NCI-H146 treated with DMSO at 0.1 percent for 48 hours (cell line): ENCODE results near the gene TMEM134.

ENCODE experiments used
- DNase-seq: peaks from one replicate; lab custom pipeline; 2025; ENCODE audit not compliant: unreplicated experiment; lab: John Stamatoyannopoulos, UW

Gene TMEM134

GRCh38 chr11:67500831-67501715, 32.0 kb upstream of the TMEM134 start:
- DNase-seq: no peak

GRCh38 chr11:67500484-67500821, 31.4 kb upstream of the TMEM134 start:
- no peak for DNase-seq

DNA sequence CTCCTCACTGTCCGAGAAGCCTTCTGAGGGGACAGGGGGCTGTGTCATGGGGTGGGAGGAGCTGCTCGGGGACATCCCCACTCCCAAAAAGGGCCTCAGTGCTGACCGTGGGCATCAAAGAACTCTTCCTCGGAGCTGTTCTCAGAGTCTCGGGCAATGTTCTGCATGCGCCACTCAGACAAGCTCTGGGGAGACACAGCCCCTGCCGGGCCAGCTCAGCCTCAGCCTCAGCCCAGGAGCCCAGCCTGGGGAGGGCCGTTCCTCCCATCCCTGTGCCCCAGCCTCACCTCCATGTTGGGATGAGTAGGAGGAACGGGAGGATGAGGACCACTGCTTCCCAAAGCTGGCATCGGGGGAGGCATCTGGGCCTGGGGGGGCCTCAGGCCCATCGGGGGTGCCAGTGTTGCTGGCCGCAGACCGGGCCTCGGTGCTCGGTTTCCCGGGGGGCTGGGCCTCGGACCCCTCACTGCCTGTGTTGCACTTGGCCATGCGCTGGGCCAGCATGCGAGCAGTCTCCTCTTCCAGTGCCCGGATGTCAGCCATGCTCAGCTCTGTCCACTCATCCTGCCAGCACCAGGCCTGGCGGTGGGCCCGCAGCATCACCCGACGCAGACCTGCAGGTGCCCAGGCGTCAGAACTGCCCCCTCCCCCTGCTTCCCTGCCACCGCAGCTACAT, 30.9 kb upstream of the TMEM134 start:
- DNase-seq: no peak

- no peak for DNase-seq
Measured at GRCh38 chr11:67498544-67498972, 29.5 kb upstream of the TMEM134 start.

DNA sequence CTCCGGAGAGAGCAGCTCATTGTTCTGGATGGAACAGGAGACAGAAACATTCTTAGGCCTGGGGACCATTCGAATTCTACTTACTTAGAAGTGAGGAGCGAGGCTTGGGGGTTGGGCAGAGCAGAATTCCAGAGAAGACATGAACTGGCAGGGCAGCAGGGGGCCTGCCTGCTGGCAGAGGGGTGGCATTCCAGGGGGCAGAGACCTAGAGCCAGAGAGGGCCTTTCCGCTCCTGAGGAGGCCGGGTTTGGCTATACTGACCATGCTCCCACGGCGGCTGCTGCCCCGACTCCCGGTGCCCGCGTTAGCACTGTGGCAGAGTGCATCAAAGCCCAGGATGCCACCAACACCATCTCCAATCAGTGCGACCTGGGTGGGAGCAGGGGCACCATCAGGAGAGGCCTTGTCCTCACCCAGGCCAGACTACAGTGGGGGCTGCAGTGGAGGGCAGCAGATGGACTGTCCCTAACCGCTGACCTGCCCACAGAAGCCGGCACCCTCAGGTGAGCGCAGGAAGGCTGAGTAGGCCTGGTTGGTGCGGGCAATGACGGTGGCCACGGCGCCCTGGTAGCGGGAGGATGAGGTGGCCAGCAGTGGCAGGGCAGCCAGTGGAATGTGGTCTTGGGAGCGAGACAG, 28.7 kb upstream of the TMEM134 start:
- no peak for DNase-seq

GRCh38 chr11:67496113-67496512, 27.1 kb upstream of the TMEM134 start:
- no peak for DNase-seq

GRCh38 chr11:67495234-67496005, 26.4 kb upstream of the TMEM134 start:
- DNase-seq: no peak

- DNase-seq: no peak
Measured at GRCh38 chr11:67494371-67495233, 25.6 kb upstream of the TMEM134 start.

- DNase-seq: no peak
Measured at GRCh38 chr11:67493548-67494370, 24.7 kb upstream of the TMEM134 start.

DNA sequence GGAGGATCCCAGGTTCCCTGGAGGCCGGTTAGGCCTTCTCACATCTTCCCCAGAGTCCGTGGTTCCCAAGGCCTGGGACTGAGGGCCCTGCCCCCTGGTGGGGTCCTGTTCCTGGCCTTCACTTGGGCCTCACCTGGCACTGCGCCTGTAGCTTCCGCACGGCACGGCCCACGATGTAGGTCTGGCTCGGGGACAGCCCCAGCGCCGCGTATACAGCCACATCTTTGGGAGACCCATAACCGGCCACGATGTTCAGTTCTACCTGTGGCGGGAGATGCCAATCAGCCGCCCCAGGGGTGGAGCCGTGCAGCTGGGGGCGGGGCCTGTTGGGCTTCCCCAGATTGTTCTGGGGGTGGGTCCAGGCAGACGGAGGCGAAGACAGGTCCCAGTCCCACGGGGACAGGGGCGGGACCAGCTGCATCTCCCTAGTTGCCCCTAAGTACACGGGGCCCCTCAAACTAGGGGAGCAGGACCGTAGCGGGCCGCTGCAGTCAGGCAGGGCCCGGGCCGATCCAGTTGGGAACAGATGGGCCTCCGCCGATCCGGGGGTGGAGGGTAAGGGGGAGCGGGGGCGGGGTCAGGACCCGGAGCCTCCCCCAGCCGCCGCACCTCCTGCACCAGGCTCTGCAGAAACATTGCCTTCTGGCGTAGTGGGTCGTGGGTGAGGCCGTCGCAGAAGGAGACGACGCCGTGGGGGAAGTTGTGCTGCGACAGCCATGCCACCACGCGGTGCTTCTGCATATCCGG, 23.9 kb upstream of the TMEM134 start:
- no peak for DNase-seq

- DNase-seq: no peak
Measured at GRCh38 chr11:67492069-67492727, 23.1 kb upstream of the TMEM134 start.

DNA sequence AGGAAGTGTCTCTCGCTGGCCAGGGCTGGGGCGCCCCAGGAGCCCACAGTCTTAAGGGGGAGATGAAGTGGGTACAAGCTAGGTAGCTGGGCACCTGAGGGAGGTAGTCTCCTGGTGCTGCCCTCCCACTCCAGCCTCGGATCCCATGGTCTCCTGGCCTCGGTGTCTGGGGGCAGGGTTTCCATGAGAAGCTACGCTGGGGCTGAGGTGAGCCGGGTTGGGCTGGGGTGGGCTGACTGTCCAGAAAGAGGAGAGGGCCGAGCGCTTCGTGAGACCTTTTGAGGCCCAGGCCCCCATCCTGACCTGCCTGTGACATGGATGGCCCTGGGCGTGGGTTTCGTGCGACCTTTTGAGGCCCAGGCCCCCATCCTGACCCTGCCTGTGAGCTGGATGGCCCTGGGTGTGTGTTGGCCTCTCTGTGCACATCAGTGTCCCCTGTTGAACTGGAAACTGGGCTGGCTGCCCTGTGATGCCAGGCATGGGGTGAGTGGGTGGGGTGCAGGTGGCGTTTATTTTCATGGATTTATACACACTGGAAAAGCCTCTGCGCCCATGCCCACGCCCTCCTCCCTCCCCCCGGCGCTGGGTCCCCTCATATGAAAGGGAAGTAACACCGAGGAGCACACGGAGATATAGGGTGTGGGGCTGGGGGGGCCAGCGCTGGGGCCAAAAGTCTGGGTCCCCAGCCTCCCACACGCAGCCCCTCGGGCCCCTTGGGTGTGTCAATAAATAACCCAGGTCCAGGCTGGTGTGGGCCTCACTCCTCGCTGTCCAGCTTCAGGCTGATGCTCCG, 22.4 kb upstream of the TMEM134 start:
- no peak for DNase-seq

GRCh38 chr11:67490727-67491065, 21.6 kb upstream of the TMEM134 start:
- no peak for DNase-seq

DNA sequence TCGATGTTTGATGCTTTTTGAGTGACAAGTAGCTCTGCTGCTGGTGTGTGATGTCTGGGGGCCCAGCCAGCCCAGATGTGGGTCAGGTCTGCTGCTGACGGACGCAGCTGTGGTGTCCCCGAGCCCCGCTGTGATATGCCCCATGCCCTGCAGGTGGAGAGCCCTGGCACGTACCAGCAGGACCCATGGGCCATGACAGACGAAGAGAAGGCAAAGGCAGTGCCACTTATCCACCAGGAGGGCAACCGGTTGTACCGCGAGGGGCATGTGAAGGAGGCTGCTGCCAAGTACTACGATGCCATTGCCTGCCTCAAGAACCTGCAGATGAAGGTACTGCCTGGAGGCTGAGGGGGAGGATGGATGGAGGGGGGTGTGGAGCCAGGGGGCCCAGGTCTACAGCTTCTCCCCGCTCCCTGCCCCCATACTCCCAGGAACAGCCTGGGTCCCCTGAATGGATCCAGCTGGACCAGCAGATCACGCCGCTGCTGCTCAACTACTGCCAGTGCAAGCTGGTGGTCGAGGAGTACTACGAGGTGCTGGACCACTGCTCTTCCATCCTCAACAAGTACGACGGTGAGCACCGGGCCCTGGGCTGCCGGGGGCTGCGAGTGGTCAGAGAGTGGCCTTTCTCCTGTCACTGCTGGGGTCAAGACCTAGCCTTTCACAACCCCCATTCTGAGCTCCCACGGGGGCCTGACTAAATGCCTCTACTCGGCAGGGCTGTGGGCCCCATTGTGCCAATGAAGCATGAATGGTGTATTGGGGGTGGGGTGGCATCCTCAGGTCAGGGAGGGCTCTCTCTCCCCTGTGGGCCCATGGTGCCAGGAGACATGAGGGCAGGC, 21.1 kb upstream of the TMEM134 start:
- no peak for DNase-seq

- no peak for DNase-seq
Measured at GRCh38 chr11:67489203-67489884, 20.3 kb upstream of the TMEM134 start.
